Astrocyte of the spinal cord (primary cell): ENCODE measurements around the gene SLIT3.
A peak's percentile ranks its signal among the peaks of the same experiment; 100 is the strongest.

Experiments
- DNase-seq: peaks from one replicate; pipeline ENCODE4 v3.0.0; 2011; ENCODE audit warnings: low read depth, low spot score
- H3K4me3 ChIP-seq: 2 replicates; pipeline ENCODE4 v1.5.1; 2011; ENCODE audit warnings: low read depth, mild to moderate bottlenecking, low read length, moderate library complexity
- in situ Hi-C: cut with HindIII; loops from 2 replicates; pipeline ENCODE4 v1.10.0; 2017; ENCODE audit warnings: low sequenced_read_pairs
- TF ChIP-seq, protein P1 (sequence below): IDR thresholded peaks from 2 replicates; pipeline ENCODE4 v1.5.1; 2012; ENCODE audit warnings: low read depth, mild to moderate bottlenecking, low read length, inconsistent platforms

Gene SLIT3

DNA sequence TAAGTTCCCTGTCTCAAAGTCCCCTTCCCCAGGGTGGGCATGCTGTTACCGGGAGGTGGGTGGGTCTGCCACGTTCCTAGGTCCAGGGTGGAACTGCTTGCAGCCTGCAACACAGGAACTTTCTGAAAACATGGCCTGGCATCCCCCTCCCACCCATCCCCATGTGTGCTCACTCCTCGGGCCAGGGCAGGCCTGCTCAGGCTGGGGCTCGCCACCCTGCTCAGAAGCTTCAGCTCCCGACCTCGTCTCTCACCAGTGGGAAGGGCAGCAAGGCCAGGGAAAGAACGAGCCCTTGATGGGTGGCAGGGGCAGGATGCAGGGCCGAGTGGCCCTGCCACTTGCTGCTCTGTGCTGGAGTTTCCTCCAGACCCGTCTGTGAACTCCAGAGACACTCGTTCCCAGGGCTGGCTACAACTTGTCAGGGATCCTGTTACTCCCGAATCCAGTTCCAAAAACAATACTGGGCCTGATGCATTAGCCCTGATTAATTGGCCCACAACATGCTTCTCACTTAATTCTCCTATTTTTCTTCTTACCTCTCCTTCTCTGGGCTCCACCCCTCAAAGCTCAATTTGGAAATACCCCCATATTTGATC lies 197.3 kb downstream of the SLIT3 start:
- TF ChIP-seq, protein P1, sequence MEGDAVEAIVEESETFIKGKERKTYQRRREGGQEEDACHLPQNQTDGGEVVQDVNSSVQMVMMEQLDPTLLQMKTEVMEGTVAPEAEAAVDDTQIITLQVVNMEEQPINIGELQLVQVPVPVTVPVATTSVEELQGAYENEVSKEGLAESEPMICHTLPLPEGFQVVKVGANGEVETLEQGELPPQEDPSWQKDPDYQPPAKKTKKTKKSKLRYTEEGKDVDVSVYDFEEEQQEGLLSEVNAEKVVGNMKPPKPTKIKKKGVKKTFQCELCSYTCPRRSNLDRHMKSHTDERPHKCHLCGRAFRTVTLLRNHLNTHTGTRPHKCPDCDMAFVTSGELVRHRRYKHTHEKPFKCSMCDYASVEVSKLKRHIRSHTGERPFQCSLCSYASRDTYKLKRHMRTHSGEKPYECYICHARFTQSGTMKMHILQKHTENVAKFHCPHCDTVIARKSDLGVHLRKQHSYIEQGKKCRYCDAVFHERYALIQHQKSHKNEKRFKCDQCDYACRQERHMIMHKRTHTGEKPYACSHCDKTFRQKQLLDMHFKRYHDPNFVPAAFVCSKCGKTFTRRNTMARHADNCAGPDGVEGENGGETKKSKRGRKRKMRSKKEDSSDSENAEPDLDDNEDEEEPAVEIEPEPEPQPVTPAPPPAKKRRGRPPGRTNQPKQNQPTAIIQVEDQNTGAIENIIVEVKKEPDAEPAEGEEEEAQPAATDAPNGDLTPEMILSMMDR = no peak
- no peak overlapping the region for H3K4me3 ChIP-seq
- DNase-seq = no peak
- in situ Hi-C loops = no loop called here

DNA sequence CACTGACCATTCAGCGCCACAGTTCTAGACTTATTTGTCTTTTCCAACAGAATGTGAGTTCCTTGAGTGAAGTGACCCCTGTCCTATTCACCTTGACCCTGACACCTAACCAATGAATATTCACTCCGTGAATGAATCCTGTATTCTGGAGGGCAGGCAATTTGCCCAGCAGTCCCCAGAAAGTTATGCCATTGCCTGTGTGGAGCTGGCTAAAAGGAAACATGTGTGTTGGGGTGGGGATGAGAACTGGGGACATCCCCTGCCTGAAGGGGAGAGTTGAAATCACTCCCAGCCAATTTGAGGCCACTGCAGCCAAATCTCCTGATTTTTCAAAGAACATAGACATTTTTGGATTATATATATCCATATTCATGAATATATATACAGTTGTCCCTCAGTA lies 199.0 kb downstream of the SLIT3 start:
- in situ Hi-C loops = no loop called here
- TF ChIP-seq, protein P1 = no peak
- DNase-seq = no peak
- no peak overlapping the region for H3K4me3 ChIP-seq

DNA sequence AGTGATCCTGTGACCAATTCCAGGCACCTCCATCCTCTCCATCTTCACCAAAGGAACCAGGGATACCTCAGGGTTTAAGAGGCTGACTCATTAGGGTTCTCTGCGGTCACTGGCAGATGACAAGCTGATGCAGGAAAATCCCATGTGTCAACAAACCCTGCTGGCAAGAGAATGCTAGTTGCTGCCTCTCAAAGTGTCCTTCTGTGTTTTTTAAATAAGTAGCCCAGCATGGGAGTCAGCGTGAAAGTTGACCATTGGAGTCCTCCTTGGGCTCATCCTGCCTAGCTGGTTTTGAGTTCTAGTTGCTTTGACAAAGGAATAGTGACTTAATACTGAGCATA lies 200.2 kb downstream of the SLIT3 start:
- H3K4me3 ChIP-seq = no peak overlapping the region
- in situ Hi-C loops = no loop called here
- TF ChIP-seq, protein P1 = no peak
- DNase-seq = peak; percentile 29

DNA sequence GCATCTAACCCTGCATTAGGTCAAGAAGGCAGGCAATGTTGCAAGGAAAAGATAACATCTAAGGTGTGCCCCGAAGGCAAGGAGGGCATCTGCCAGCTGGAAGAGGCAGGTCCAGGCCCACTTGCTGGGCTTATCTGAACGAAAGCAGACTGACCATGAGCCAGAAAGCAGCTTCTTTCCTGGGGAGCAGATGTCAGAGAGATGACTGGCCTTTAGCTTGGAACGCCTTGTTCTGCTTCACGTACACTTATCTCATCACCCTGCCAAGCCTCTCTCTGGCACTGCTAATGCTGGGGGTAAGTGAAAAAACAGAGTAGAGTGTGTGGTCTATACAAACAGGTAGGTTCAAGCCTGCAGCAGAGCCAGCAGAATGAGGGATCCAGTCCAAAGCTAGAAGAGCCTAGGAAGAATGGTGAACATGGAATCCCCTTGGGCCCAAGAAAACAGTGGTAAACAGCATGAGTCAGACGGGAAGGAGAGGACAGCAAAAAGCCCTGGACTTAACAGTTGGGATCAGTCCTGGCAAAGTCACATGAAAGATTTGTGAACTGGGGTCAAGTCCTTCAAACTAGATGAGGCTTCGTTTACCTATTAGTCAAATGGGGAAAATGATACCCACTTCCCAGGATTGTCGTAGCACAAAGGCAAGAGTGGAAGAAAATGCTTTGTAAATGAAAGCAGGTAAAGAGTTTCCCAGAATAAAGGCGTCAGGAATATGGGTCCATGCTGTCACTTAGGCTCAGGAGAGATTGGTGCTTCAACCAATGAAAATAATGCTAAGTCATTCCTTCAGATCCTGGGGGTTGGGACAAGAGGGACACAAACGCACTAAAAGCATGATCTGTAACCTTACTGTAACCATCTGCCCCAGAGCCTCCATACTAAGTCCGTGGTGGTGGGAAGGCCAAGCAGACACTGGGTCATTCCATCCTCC lies 200.9 kb downstream of the SLIT3 start:
- no peak overlapping the region for H3K4me3 ChIP-seq
- in situ Hi-C loops = no loop called here
- no peak for DNase-seq
- TF ChIP-seq, protein P1 = no peak

DNA sequence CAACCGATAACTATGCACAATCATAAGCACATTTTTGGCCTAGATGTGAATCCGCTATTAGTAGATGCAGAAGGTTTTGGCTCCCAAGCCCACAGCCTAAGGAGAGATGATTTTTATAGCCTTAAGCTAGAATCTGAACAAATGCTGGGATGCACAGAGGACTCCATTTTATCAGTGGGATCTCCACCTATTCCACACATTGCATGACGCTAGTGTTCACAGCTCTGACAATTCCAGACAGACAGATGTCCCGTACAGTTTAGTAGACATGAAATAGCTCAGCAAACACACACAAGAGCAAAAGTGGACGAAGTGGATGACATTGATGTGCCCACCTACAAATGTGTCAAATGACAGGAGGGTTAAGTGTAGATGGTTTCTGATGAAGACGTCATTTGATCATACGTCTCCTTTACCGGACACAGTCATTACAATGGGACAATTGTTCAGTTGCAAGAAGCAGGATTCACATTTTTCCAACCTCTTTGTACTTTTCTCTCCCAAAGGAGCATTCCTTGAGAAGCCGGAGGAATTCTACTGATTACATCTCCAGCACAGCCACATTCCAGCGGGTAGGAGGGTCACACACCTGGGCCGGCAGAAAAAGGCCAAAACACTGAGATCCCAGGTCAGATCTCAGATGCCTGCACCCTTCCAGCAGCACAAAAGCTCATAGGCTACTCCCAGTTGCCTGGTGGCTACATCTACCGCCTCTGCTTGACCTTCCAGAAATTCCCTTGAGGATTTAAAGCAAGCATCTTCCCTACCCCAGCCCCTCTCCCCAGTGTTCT lies 202.4 kb downstream of the SLIT3 start:
- in situ Hi-C loops = no loop called here
- TF ChIP-seq, protein P1 = no peak
- DNase-seq = no peak
- no peak overlapping the region for H3K4me3 ChIP-seq

DNA sequence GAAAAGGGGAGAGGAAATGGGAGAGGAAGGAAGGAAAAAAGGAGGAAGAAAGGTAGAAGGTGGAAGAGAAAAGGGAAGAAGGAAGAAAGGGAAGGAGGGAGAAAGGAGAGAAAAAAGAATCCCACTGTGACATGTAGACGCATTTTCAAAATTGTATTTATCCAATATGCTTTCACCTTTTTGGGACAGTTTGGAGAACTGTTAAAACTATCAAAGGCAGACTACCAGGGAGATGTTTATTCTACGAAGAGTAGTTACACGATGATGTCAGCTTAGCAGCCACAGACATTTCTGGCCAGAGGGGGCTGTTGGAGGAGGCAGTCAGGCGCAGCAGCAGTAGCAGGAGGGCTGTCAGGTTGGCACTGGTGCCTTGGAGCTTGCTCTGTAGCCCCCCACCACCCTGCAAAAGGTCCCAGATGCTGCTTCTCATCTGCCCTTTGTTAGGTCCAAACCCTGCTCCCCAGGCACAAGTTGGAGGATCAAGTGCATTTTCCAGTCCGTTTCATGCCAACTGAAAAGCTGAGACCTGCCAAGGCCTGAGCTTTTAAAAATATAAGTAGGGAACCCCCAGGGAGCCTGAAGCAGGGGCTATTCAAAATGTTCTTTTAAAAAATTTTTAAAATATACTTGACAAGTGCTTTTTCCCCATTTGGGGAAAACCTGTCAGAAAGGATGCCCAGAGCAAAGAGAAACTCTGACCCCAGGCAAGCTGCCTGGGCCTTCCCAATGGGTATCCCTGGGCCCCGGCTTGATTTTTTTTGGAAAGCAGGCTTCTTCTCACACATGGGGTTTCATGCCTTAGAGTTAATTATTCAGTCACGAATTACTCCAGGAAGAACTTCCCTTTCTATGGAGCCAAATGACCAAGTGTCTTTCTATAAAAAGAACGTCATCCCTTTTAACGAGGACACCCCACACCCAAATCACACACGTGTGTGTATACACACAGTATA lies 203.3 kb downstream of the SLIT3 start:
- in situ Hi-C loops = no loop called here
- DNase-seq = peak; percentile 19
- no peak overlapping the region for H3K4me3 ChIP-seq
- TF ChIP-seq, protein P1 = no peak
